HPDE6-E6E7 (cell line): ENCODE measurements around the gene CSNK2A3.
"Not testable (repeated sequence)": the region's sequence is repeated elsewhere in the genome, so short reads cannot be mapped to it uniquely, and the experiment has no call there.

Source experiments
- DNase-seq: peaks from one replicate; pipeline ENCODE4 v3.0.0; 2011; ENCODE audit warnings: missing footprints; ENCODE audit errors: extremely low spot score

The CSNK2A3 gene

DNA sequence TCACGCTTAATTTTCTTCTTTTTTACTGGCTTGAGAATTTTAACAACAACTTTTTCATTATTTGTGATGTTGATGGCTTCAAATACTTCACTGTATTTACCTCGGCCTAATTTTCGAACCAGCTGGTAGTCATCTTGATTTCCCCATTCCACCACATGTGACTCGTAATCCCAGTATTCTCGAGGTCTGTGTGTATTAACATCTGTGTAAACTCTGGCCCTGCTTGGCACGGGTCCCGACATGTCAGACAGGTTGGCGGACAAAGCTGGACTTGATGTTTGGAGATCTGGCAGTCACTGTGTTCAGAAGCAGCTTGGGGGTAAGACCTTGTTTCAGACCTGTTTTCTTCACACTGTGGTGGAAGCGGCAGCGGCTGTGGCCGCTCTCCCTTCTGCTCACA lies at the start of gene CSNK2A3:
Gene CSNK2A3, minus strand, starts transcription at position 373 of the 400 bp plus-strand sequence. Its CDS starts 131 bp downstream, at position 242.
- DNase-seq: not testable (repeated sequence)

DNA sequence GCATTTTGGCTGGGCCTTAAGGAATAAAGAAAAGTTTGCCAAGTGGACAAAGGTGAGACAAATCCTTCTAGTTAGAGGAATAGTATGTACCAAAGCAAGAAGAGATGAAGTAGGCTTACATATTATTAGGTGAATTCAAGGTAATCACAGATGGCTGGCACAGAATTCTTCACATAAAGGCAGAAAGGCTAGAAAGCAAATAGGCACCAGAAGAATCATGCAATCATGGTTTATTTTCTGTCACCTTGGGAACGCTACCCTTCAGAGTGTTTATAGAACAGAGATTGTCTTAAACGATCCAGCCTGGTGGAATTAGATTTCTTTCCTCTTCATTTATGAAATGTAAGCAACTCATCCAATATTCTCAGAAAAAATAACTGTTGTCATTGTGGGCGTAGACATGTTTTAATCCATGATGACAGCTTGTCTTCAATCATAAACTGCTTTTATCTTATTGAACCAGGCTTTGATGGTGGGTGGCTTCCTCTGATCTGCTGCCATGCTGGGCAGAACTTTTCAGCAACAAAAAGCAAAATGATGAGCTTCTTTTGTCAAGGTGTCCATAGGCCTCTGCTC lies 49.0 kb upstream of the CSNK2A3 start:
- no peak for DNase-seq

DNA sequence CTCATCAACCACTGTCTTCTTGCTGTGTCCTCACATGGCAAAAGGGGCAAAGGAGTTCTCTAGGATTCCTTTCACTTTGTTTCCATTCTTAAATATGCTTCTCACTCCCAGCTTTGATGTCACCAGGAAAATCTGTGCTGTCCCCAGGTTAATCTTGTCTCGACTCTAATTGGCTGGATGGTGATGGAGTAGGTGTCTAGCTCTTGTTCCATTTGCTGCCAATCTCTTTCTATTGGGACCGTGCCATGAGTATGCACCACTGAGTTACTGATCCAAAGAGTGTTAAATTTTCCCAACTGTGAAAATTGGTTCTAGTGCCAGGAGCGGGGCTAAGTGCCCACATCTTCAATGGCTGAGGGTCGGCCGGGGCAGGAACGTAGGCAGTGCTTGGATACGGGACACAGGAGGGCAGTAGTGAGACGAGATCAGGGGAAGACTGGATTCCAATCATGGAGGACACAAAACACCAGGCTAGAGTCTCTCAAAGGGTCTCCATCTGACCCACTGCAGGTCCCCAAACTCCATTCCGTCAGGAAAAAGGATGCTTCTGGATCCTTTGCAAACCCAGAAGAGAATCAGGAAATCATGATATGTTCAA lies 47.7 kb upstream of the CSNK2A3 start:
- no peak for DNase-seq

DNA sequence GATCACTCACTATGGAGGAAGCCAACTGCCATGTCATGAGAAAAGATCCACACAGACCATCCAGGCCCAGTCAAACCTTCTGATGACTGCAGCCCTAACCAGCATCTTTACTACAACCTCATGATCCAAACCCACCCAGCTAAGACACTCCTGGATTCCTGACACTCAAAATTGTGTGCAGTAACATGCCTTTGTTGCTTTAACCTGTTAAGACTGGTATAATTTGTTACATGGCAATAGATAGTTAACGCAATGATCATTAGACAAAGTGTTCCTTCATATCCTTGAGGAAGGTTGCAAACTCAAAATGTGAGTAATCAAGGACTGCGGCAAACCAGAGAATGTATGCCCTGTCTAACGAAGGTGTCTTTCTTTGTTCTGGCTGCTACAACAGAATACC lies 47.1 kb upstream of the CSNK2A3 start:
- DNase-seq: no peak

DNA sequence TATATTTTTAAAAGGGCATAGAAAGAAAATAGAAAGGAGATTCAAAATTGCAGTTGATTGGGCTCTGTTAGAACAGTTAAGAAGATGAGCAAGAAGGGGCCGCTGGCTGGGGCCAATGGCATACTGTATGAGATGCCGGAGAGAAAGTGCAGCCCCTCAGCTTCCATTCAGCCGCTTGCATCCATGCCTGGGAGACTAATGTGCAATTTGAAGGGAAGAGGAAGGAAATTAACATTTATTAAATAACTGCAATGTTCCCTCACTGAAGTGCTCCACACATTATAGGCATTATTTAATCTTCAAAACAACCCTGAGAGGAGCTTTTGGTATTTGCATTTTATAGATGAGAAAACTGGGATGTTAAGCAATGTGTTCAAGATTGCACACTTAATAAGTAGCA lies 44.7 kb upstream of the CSNK2A3 start:
- no peak for DNase-seq

DNA sequence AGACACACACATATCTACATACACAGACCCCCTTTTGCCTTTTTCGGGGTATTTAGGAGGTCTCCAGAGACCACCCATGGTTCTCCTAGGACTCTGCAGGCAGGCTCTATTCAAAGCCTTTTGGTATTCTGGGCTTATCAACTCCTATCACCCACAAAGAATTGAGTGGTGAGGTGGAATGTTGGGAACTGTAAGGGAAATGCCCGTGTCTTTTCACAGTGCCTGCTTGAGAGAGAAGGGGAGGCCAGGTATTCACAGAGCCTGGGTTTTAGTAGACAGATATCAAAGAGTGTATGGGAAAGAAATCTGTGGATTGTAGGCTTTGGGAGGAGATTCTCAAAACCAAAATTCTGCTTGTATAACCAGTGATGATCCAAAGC lies 44.0 kb upstream of the CSNK2A3 start:
- no peak for DNase-seq

DNA sequence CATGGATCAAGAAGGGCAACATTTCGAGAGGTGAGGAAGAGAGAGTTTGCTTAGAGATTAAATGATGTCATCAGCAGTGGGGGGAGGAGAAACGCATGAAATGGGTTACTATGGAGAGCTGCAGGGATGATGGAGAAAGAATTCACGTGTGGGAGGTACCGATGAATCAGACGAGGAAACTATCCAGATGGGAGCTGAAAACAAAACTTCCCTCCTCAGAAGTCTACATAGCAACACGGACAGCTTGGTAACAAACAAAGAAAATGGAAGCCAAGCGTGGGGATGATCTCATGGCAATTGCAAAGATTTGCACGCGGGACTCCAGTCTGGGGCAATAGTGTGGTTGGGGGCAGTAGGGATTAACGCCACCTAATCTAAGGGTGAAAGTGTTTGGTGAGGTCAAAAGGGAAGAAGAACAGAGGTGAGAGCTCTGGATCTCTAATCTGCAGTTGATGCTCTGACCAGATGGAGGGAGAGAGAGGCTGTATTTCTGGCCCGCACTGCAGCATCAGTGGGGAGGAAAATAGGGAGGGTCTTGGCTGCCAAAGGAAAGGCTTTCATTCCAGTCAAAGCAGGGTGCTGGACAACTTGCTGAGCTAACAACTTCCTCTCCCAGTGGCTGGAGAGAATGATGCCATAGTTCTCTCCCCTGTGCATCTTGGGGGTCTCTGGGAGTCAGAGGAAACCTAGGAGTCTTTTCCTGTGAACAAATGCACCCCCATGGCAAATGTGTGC lies 43.4 kb upstream of the CSNK2A3 start:
- DNase-seq: peak; percentile 54

DNA sequence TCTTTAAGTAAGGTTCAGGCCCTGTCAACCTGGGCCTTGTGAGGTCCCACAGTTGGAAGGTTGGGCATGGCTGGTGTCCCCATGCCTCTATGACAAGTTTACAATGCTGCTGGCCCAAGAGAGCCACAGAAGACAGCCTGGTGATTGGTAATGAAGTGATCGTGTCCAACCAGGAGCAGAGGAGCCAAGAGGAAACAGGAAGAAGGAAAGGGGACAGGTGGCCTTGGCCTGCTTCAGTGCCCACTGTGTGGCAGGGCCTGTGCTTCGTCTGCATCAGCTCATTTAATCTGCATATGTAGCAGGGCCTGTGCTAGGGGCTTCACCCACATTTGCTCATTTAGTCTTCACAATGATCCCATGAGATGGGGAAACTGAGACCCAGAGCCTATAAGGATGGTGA lies 42.1 kb upstream of the CSNK2A3 start:
- no peak for DNase-seq

DNA sequence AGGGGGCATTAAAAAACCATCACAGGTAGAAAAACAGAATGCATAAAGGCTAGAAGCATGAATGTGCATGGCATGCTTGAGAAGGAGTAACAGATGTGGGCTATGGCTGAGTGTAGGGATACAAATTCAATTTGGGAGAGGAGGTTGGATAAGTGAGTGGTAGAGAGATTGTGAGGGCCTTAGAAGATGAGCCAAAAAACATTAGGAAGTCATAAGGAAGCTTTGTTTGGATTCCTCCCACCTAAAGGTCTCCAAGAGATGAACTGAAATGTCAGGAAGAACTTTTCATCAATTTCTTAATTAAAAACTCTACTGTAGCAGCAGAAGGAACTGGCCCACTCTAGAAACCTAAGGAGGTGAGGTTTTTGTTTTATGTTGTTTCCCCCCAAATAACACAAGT lies 41.2 kb upstream of the CSNK2A3 start:
- no peak for DNase-seq

DNA sequence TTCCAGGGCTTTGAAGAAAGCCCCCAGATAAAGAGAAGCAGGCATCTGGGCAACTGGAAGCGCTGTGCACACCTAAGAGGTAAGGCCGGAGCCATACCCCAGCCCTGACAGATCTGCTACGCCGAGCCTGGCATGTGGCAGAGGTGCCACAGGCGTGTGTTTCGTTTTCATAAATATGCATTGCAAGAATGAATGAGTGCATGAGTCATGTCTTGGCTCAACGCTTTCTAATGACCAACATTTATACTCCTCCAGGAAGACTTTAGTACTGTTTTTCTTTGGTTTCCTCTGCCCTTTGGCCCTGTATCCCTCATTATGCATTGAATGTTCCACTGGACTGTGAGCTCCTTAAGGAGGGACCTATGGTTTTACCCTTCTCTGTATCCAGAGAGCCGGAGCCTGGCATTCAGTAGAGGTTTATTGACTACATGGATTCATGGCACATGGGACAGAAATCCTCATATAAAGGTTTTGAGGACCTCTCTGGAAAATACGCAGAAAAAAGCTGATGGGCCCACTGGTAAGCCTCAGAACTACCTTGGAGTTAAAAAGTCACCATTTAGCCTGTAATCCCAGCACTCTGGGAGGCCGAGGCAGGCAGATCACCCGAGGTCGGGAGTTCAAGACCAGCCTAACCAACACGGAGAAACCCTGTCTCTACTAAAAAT lies 38.9 kb upstream of the CSNK2A3 start:
- peak; percentile 66 for DNase-seq

DNA sequence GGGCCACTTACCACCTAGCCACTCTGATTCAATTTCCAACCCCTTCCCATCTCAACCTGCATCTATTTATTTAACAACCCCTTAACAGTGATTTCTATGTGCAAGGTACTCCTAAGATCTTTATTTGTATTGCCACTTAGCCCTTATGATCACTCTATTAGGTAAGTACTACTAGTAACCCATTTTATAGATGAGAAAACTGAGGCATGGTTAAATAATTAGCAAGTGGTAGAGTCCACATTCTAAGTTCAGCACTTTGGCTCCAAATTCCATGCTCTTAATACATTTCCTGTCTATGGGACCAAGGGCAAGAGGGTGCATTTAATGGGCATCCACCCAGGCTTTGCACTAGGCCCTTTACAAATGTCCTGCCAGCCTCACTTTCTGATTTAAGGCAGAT lies 38.1 kb upstream of the CSNK2A3 start:
- no peak for DNase-seq

DNA sequence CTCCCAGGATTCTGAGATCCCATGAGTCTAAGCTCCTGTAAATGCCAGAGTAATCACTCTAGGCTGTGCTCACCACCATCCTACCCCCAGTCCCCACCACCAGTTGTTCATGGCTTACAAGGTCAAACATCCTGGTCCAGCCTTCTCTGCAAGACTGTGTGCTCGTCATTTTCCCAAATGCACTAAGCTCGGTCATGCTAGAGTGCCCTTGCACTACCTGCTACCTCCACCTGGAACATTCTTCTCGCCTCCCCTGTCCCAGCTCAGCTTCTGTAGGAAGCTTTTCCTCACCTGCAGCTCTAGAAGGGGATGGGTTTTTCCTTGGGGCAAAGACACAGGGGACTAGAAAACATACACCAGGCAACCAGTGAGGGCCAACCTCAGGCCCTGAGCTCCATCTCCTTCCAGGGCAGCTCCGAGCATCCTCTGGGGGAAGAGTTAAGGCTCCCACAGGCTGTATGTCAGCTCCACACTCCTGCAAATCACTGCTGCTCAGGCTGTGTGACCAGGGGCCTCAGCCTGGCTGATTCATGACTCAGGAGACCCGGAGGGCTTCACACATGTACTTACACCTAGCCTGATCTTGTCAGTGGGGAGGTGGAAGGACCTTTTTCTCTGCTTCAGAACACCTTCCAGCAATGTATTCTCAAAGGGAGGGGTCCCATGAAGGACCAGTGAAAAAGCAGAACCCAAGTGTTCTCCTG lies 37.2 kb upstream of the CSNK2A3 start:
- no peak for DNase-seq

DNA sequence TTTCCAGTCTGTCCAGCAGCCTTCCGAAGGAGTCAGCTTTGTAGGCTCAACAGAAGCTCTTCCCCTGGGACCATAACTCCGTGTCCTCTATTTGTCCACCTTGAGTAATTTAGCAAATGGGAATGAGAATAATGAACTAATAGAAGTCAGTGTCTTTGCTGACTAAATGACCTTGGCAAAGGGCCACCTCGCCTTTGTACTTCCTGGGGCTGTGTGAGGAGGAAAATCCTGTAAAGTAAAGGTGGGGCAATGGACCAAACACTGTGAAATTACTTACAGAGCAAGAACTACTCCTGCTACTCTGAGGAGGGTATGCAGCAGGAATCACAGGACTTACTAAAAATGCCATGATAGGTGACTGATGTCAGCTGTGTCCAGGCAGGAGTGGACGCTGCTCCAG lies 36.2 kb upstream of the CSNK2A3 start:
- no peak for DNase-seq

DNA sequence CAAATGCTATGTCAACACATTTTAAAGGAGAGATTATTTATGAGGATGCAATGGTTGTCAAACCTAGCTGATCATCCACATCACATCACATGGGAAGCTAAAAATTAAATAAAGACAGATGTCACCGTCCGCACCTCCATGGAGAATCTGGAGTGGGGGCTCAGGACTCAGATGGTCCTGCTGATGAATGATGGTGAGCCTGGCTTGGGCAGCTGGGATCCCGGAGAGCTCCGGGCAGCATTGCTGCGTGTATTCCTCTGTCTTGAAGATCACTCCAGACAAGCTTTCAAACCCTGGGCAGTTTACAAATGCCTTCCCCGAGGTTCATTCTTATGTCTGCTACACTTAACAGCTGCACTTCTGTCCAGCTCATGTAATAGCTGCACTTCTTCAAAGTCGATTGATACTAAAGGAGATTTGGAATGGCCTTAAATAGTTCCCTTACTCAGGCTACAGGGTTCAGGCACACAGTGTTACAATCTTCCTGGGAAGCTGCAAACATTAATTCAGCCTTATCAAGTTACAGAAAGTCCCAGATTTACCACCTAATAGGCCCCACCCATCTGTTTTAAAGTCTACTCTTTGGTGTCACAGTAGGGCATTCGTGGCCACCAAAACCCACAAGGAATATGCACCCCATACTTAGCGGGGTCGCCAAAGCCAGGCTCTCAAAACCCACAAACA lies 34.7 kb upstream of the CSNK2A3 start:
- DNase-seq: no peak

DNA sequence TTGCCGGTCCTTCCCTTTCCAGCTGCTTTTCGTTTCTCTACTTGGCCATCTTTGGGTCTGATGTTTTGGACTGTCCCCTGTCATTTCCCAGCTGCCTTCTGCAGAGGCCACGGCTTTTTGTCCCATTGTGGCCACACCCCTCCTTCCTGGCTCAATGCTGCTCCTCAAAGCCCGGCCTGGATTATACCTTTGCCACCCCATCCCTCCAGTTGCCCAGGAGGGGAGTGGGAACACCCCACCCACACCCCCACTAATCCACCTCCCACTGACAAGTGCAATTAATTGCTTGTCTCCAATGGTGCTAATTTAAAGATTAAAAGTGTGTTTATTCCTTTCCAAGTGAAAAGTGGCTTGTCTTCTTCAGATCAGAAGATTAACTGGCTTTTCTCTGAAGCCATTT lies 34.2 kb upstream of the CSNK2A3 start:
- DNase-seq: no peak

DNA sequence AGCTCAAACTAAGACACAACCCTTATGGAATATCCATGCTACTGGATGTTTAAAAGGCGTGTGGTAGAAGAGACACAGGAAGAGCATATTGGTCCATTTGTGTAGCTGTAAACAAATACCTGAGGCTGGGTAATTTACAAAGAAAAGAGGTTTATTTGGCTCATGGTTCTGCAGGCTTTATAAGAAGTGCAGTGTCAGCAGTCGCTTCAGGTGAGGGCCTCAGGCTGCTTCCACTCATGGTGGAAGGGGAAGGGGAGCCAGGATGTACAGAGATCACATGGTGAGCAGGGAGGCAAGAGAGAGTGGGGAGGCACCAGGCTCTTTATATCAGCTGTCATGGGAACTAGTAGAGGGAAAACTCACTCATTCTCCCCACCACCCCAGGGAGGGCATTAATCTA lies 31.8 kb upstream of the CSNK2A3 start:
- DNase-seq: no peak

DNA sequence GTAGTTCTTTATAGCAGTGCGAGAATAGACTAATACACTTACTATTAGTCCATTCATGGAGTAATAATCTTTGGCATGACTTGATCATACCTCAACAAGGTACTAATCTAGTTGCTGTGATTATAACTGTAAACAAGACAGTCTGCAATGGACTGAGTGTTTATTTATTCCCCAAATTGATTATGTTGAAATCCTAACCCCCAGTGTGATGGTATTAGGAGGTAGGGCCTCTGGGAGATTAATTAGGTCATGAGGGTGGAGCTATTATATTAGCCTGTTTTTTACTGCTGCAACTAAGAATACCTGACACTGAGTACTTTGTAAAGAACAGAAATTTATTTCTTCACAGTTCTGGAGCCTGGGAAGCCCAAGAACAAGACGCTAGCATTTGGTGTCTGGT lies 30.9 kb upstream of the CSNK2A3 start:
- DNase-seq: no peak

DNA sequence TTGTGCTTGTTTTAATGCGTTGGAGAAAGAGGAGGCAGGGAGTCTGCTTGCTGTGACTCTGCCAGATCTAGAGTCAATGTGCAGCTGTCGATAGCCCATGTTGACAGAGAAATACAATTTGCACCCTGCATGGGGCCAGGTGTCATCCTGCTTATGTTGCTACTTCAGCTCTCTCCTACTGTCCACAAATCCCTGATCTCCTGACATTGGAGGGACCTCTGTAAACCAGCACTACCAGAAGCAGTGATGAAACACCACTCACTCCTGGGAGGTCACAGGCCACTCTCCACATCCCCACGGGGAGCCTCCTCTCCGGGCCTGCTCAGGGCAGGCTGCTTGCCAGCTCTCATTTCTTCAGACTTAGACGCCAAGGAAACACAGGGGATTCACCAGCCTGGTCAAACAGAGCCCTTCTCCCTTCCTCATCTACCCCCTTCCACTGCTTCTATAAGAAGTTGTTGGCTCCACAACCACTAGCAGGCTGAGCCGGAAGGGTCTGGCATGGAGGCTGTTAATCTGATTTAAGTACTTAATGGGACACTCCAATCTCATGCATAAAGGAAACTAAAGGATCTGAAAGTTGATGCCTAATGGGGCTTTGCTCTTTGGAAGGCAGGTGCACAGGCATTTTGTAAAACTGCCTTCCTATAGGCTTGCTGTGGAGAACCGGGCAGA lies 29.9 kb upstream of the CSNK2A3 start:
- DNase-seq: no peak

DNA sequence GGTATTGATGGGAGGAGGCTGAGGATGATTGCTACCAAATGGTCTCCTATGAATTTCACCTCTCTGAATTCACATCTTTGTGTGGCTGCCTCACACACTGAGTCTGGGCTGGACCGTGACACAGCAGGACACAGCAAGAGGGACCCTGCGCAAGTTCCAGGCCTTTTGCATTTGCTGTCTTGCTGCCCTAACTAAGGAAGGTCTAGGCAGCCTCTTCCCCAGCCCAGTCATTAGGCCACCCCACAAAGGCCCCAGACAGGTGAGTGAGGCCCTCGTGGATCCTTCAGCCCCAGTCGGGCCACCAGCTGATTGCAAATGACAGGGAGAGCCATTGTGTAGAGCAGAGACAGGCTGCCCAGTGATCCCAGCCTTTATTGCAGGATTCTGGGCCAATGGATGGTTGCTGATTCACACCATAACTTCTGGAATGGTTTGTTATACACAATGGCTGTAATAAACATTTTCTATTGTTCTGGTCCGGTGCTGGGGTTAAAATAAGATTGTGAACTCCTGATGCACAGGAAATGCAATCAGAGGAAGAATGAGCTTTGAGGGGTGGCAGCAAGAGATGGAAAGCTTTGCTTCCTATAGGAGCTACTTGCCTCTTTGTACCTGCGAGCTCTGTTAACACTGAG lies 28.5 kb upstream of the CSNK2A3 start:
- no peak for DNase-seq

DNA sequence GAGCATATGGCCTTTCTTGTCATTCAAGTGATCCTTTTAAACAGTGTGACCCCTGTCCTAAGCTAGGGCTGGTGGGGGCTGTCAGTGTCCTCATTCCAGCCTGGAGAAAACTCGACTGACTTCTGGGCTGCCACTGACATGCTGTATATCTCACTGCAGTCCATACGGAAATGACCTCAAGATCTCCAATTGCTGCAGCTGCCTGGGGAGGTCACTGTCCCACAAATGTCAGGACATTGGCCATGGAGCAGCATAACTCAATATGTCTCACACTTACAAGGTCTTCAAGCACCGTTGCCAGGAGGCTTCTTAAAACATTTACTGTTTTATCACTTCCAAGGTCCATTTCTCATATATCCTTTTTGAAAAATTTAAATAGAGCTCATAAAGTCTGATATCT lies 27.8 kb upstream of the CSNK2A3 start:
- no peak for DNase-seq

DNA sequence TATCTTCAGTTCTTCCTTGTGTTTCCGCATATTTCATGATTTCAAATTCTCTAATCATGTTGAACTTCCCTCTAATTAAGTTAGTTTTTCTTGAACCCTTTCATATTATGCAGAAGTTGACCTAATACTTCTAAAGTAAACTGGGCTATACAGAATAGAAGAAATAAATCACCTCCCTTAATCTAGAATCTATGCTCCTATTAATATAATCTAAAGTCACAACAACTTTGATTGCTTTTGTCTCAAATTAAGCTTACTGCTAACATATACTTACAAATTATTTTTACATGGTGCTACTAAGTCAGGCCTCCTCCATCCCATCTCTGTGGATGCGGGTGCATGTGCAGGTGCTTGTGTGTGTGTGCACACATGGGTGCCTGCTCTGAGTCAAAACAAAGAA lies 27.3 kb upstream of the CSNK2A3 start:
- DNase-seq: no peak
